GM12801 (cell line): Measurements from ENCODE around the gene OLFML1.

ENCODE experiments used
- CTCF ChIP-seq: IDR thresholded peaks from one replicate; pipeline ENCODE4 v1.5.1; 2011; ENCODE audit warnings: control low read depth; ENCODE audit not compliant: insufficient read length; ENCODE audit errors: extremely low read depth

OLFML1 gene

GRCh38 chr11:7451952-7452494 is 33.3 kb upstream of the OLFML1 start:
- TF ChIP-seq CTCF = no peak

- TF ChIP-seq CTCF = no peak
These were observed 30.5 kb upstream of the OLFML1 start for GRCh38 chr11:7454854-7455253.

- no peak for TF ChIP-seq CTCF
These were observed 28.1 kb upstream of the OLFML1 start for GRCh38 chr11:7457211-7457610.

- TF ChIP-seq CTCF = no peak
These were observed 22.6 kb upstream of the OLFML1 start for GRCh38 chr11:7462706-7463105.

GRCh38 chr11:7467652-7468051 is 17.7 kb upstream of the OLFML1 start:
- no peak for TF ChIP-seq CTCF

GRCh38 chr11:7469351-7469865 is 15.9 kb upstream of the OLFML1 start:
- TF ChIP-seq CTCF = no peak

- no peak for TF ChIP-seq CTCF
These were observed 14.2 kb upstream of the OLFML1 start for GRCh38 chr11:7471071-7471470.
